Measurements from ENCODE around the gene CTIF. TPM values are rescaled to one million over a fixed set of nuclear protein-coding genes. Genes with fewer than 3 reads are reported as not detected.
"Not testable (repeated sequence)": the region's sequence is repeated elsewhere in the genome, so short reads cannot be mapped to it uniquely, and the experiment has no call there.

CTIF gene
- polyA plus RNA-seq, 1 donor = 15.0 TPM

GRCh38 chr18:48643262-48643661, 104.4 kb downstream of the CTIF start:
- H3K27ac ChIP-seq (ENCODE audit: low read length) = no peak overlapping the region

GRCh38 chr18:48644029-48644428, 105.2 kb downstream of the CTIF start:
- 100% methylated on average over 1 of the region's 5 CpGs for WGBS (ENCODE audit: insufficient coverage, low lambda C conversion rate)
- no peak for DNase-seq

More at GRCh38 chr18:48643262-48643661, 104.4 kb downstream of the CTIF start:
- WGBS (ENCODE audit: insufficient coverage, low lambda C conversion rate) = no CpG with 5 or more reads among the region's 1 CpG
- H3K27me3 ChIP-seq (ENCODE audit: control insufficient read depth, insufficient read depth, low read length) = no peaks in the 10 kb centered on the region
- no peak for DNase-seq
- no peaks in the 10 kb centered on the region for H3K36me3 ChIP-seq (ENCODE audit: control insufficient read depth, insufficient read depth, low read length)
- no peak overlapping the region for H3K4me3 ChIP-seq (ENCODE audit: low read length)
- no peaks in the 10 kb centered on the region for H3K4me1 ChIP-seq (ENCODE audit: control insufficient read depth, insufficient read depth, low read length)
- no peaks in the 10 kb centered on the region for H3K9me3 ChIP-seq (ENCODE audit: control insufficient read depth, low read depth, low read length)

GRCh38 chr18:48645427-48646002, 106.7 kb downstream of the CTIF start:
- H3K36me3 ChIP-seq (ENCODE audit: control insufficient read depth, insufficient read depth, low read length) = no peaks in the 10 kb centered on the region
- no peaks in the 10 kb centered on the region for H3K4me1 ChIP-seq (ENCODE audit: control insufficient read depth, insufficient read depth, low read length)
- H3K27ac ChIP-seq (ENCODE audit: low read length) = no peak overlapping the region
- H3K9me3 ChIP-seq (ENCODE audit: control insufficient read depth, low read depth, low read length) = no peaks in the 10 kb centered on the region
- DNase-seq = no peak
- no peak overlapping the region for H3K4me3 ChIP-seq (ENCODE audit: low read length)
- WGBS (ENCODE audit: insufficient coverage, low lambda C conversion rate) = 60% methylated on average over 1 of the region's 10 CpGs
- no peaks in the 10 kb centered on the region for H3K27me3 ChIP-seq (ENCODE audit: control insufficient read depth, insufficient read depth, low read length)

More at GRCh38 chr18:48644029-48644428, 105.2 kb downstream of the CTIF start:
- Histone ChIP-seq H3K9me3 (ENCODE audit: control insufficient read depth, low read depth, low read length) (no peaks in the 10 kb centered on the region), H3K4me1 (ENCODE audit: control insufficient read depth, insufficient read depth, low read length) (no peaks in the 10 kb centered on the region), H3K27me3 (ENCODE audit: control insufficient read depth, insufficient read depth, low read length) (no peaks in the 10 kb centered on the region), H3K27ac (ENCODE audit: low read length) (no peak overlapping the region), H3K4me3 (ENCODE audit: low read length) (no peak overlapping the region), H3K36me3 (ENCODE audit: control insufficient read depth, insufficient read depth, low read length) (no peaks in the 10 kb centered on the region)

- Histone ChIP-seq H3K36me3 (ENCODE audit: control insufficient read depth, insufficient read depth, low read length) (no peaks in the 10 kb centered on the region), H3K4me3 (ENCODE audit: low read length) (no peak overlapping the region), H3K27me3 (ENCODE audit: control insufficient read depth, insufficient read depth, low read length) (no peaks in the 10 kb centered on the region), H3K4me1 (ENCODE audit: control insufficient read depth, insufficient read depth, low read length) (no peaks in the 10 kb centered on the region), H3K9me3 (ENCODE audit: control insufficient read depth, low read depth, low read length) (no peaks in the 10 kb centered on the region), H3K27ac (ENCODE audit: low read length) (no peak overlapping the region)
- 71% methylated on average over 1 of the region's 2 CpGs for WGBS (ENCODE audit: insufficient coverage, low lambda C conversion rate)
- DNase-seq = no peak
Observed at GRCh38 chr18:48646976-48647375, 108.1 kb downstream of the CTIF start.

- Histone ChIP-seq H3K27me3 (ENCODE audit: control insufficient read depth, insufficient read depth, low read length) (no peaks in the 10 kb centered on the region), H3K4me1 (ENCODE audit: control insufficient read depth, insufficient read depth, low read length) (no peaks in the 10 kb centered on the region), H3K4me3 (ENCODE audit: low read length) (no peak overlapping the region), H3K9me3 (ENCODE audit: control insufficient read depth, low read depth, low read length) (no peaks in the 10 kb centered on the region), H3K36me3 (ENCODE audit: control insufficient read depth, insufficient read depth, low read length) (no peaks in the 10 kb centered on the region), H3K27ac (ENCODE audit: low read length) (no peak overlapping the region)
- peak in 1 of 2 donors; percentile 31 for DNase-seq
- no CpG with 5 or more reads among the region's 7 CpGs for WGBS (ENCODE audit: insufficient coverage, low lambda C conversion rate)
Observed at GRCh38 chr18:48649231-48649630, 110.4 kb downstream of the CTIF start.

GRCh38 chr18:48654591-48654990, 115.8 kb downstream of the CTIF start:
- not testable (repeated sequence) for H3K27me3 ChIP-seq (ENCODE audit: control insufficient read depth, insufficient read depth, low read length); H3K4me3 ChIP-seq (ENCODE audit: low read length); H3K27ac ChIP-seq (ENCODE audit: low read length); DNase-seq; H3K4me1 ChIP-seq (ENCODE audit: control insufficient read depth, insufficient read depth, low read length); H3K9me3 ChIP-seq (ENCODE audit: control insufficient read depth, low read depth, low read length); H3K36me3 ChIP-seq (ENCODE audit: control insufficient read depth, insufficient read depth, low read length)
- WGBS (ENCODE audit: insufficient coverage, low lambda C conversion rate) = no CpG with 5 or more reads among the region's 4 CpGs

- H3K27me3 ChIP-seq (ENCODE audit: control insufficient read depth, insufficient read depth, low read length) = no peaks in the 10 kb centered on the region
- H3K27ac ChIP-seq (ENCODE audit: low read length) = no peak overlapping the region
- no CpG with 5 or more reads among the region's 2 CpGs for WGBS (ENCODE audit: insufficient coverage, low lambda C conversion rate)
- no peak for DNase-seq
- no peak overlapping the region for H3K4me3 ChIP-seq (ENCODE audit: low read length)
- no peaks in the 10 kb centered on the region for H3K4me1 ChIP-seq (ENCODE audit: control insufficient read depth, insufficient read depth, low read length)
- no peaks in the 10 kb centered on the region for H3K9me3 ChIP-seq (ENCODE audit: control insufficient read depth, low read depth, low read length)
- no peaks in the 10 kb centered on the region for H3K36me3 ChIP-seq (ENCODE audit: control insufficient read depth, insufficient read depth, low read length)
Observed at GRCh38 chr18:48655508-48655907, 116.7 kb downstream of the CTIF start.

GRCh38 chr18:48656176-48656575, 117.3 kb downstream of the CTIF start:
- Histone ChIP-seq H3K4me1 (ENCODE audit: control insufficient read depth, insufficient read depth, low read length) (no peaks in the 10 kb centered on the region), H3K9me3 (ENCODE audit: control insufficient read depth, low read depth, low read length) (no peaks in the 10 kb centered on the region), H3K36me3 (ENCODE audit: control insufficient read depth, insufficient read depth, low read length) (no peaks in the 10 kb centered on the region), H3K27ac (ENCODE audit: low read length) (no peak overlapping the region), H3K27me3 (ENCODE audit: control insufficient read depth, insufficient read depth, low read length) (no peaks in the 10 kb centered on the region), H3K4me3 (ENCODE audit: low read length) (no peak overlapping the region)
- WGBS (ENCODE audit: insufficient coverage, low lambda C conversion rate) = no CpG with 5 or more reads among the region's 2 CpGs
- no peak for DNase-seq

GRCh38 chr18:48656582-48656981, 117.8 kb downstream of the CTIF start:
- H3K36me3 ChIP-seq (ENCODE audit: control insufficient read depth, insufficient read depth, low read length) = no peaks in the 10 kb centered on the region
- H3K4me1 ChIP-seq (ENCODE audit: control insufficient read depth, insufficient read depth, low read length) = no peaks in the 10 kb centered on the region
- H3K27ac ChIP-seq (ENCODE audit: low read length) = no peak overlapping the region
- no peaks in the 10 kb centered on the region for H3K9me3 ChIP-seq (ENCODE audit: control insufficient read depth, low read depth, low read length)
- WGBS (ENCODE audit: insufficient coverage, low lambda C conversion rate) = no CpG with 5 or more reads among the region's 3 CpGs
- no peak for DNase-seq
- no peak overlapping the region for H3K4me3 ChIP-seq (ENCODE audit: low read length)
- no peaks in the 10 kb centered on the region for H3K27me3 ChIP-seq (ENCODE audit: control insufficient read depth, insufficient read depth, low read length)

GRCh38 chr18:48657447-48658120, 118.8 kb downstream of the CTIF start:
- DNase-seq = no peak
- no CpG with 5 or more reads among the region's 9 CpGs for WGBS (ENCODE audit: insufficient coverage, low lambda C conversion rate)
- Histone ChIP-seq H3K27ac (ENCODE audit: low read length) (no peak overlapping the region), H3K9me3 (ENCODE audit: control insufficient read depth, low read depth, low read length) (no peaks in the 10 kb centered on the region), H3K36me3 (ENCODE audit: control insufficient read depth, insufficient read depth, low read length) (no peaks in the 10 kb centered on the region), H3K27me3 (ENCODE audit: control insufficient read depth, insufficient read depth, low read length) (no peaks in the 10 kb centered on the region), H3K4me3 (ENCODE audit: low read length) (no peak overlapping the region), H3K4me1 (ENCODE audit: control insufficient read depth, insufficient read depth, low read length) (no peaks in the 10 kb centered on the region)

- Histone ChIP-seq H3K36me3 (ENCODE audit: control insufficient read depth, insufficient read depth, low read length) (no peaks in the 10 kb centered on the region), H3K4me3 (ENCODE audit: low read length) (no peak overlapping the region), H3K9me3 (ENCODE audit: control insufficient read depth, low read depth, low read length) (no peaks in the 10 kb centered on the region), H3K27me3 (ENCODE audit: control insufficient read depth, insufficient read depth, low read length) (no peaks in the 10 kb centered on the region), H3K27ac (ENCODE audit: low read length) (no peak overlapping the region), H3K4me1 (ENCODE audit: control insufficient read depth, insufficient read depth, low read length) (no peaks in the 10 kb centered on the region)
- DNase-seq = no peak
- no CpG with 5 or more reads among the region's 5 CpGs for WGBS (ENCODE audit: insufficient coverage, low lambda C conversion rate)
Observed at GRCh38 chr18:48658721-48659120, 119.9 kb downstream of the CTIF start.

All from large intestine (tissue), 3 donors.